T-helper 2 cell treated with Interferon-gamma antibody and Interleukin-4, amounts not matched to agents 5 μg/mL and 100 μg/mL, for 36 hours (primary cell): ENCODE data around the gene IFI30.

ENCODE experiments used
- DNase-seq: peaks from one replicate; pipeline ENCODE4 v3.0.0; 2021; ENCODE audit warnings: low spot score
- H3K27ac Mint-ChIP-seq: one replicate; pipeline ENCODE4 v1.8.0; 2021; ENCODE audit warnings: mild to moderate bottlenecking, mixed read lengths
- H3K27me3 Mint-ChIP-seq: one replicate; pipeline ENCODE4 v1.8.0; 2021; ENCODE audit warnings: low read depth, mixed read lengths
- H3K36me3 Mint-ChIP-seq: one replicate; pipeline ENCODE4 v1.8.0; 2021; ENCODE audit warnings: low read depth, mixed read lengths
- H3K4me1 Mint-ChIP-seq: one replicate; pipeline ENCODE4 v1.8.0; 2021; ENCODE audit warnings: low read depth, mixed read lengths
- H3K4me3 Mint-ChIP-seq: one replicate; pipeline ENCODE4 v1.8.0; 2022; ENCODE audit warnings: mild to moderate bottlenecking, moderate library complexity, mixed read lengths
- H3K9me3 Mint-ChIP-seq: one replicate; pipeline ENCODE4 v1.8.0; 2021; ENCODE audit warnings: mixed read lengths

Gene IFI30

GRCh38 chr19:18194181-18194530, 20.5 kb downstream of the IFI30 start:
- Mint-ChIP-seq H3K4me3 (peak overlapping the region; percentile 83), H3K4me1 (peaks cover 16% of the 10 kb centered on the region), H3K36me3 (peaks cover 5% of the 10 kb centered on the region), H3K27me3 (no peaks in the 10 kb centered on the region), H3K27ac (peak overlapping the region; percentile 79), H3K9me3 (no peaks in the 10 kb centered on the region)
- DNase-seq = no peak

- peaks cover 16% of the 10 kb centered on the region for H3K4me1 Mint-ChIP-seq
- no peak for DNase-seq
- no peaks in the 10 kb centered on the region for H3K27me3 Mint-ChIP-seq
- no peaks in the 10 kb centered on the region for H3K9me3 Mint-ChIP-seq
- H3K4me3 Mint-ChIP-seq = peak overlapping the region; percentile 83
- peak overlapping the region; percentile 79 for H3K27ac Mint-ChIP-seq
- H3K36me3 Mint-ChIP-seq = peaks cover 5% of the 10 kb centered on the region
Measured at GRCh38 chr19:18194554-18195238, 21.1 kb downstream of the IFI30 start.

- peaks cover 18% of the 10 kb centered on the region for H3K4me1 Mint-ChIP-seq
- no peak for DNase-seq
- H3K27me3 Mint-ChIP-seq = no peaks in the 10 kb centered on the region
- H3K27ac Mint-ChIP-seq = no peak overlapping the region
- H3K4me3 Mint-ChIP-seq = no peak overlapping the region
- peaks cover 5% of the 10 kb centered on the region for H3K36me3 Mint-ChIP-seq
- H3K9me3 Mint-ChIP-seq = no peaks in the 10 kb centered on the region
Measured at GRCh38 chr19:18196511-18196845, 22.9 kb downstream of the IFI30 start.

GRCh38 chr19:18197306-18197705, 23.7 kb downstream of the IFI30 start:
- peaks cover 13% of the 10 kb centered on the region for H3K4me1 Mint-ChIP-seq
- DNase-seq = no peak
- H3K36me3 Mint-ChIP-seq = peaks cover 9% of the 10 kb centered on the region
- no peaks in the 10 kb centered on the region for H3K27me3 Mint-ChIP-seq
- no peaks in the 10 kb centered on the region for H3K9me3 Mint-ChIP-seq
- H3K4me3 Mint-ChIP-seq = no peak overlapping the region
- no peak overlapping the region for H3K27ac Mint-ChIP-seq

GRCh38 chr19:18197941-18198340, 24.3 kb downstream of the IFI30 start:
- H3K4me3 Mint-ChIP-seq = no peak overlapping the region
- H3K9me3 Mint-ChIP-seq = no peaks in the 10 kb centered on the region
- peaks cover 9% of the 10 kb centered on the region for H3K36me3 Mint-ChIP-seq
- no peak for DNase-seq
- peaks cover 11% of the 10 kb centered on the region for H3K4me1 Mint-ChIP-seq
- H3K27ac Mint-ChIP-seq = no peak overlapping the region
- H3K27me3 Mint-ChIP-seq = no peaks in the 10 kb centered on the region

- Mint-ChIP-seq H3K27ac (no peak overlapping the region), H3K4me1 (peaks cover 15% of the 10 kb centered on the region), H3K36me3 (peaks cover 9% of the 10 kb centered on the region), H3K9me3 (no peaks in the 10 kb centered on the region), H3K27me3 (no peaks in the 10 kb centered on the region), H3K4me3 (no peak overlapping the region)
- DNase-seq = no peak
Measured at GRCh38 chr19:18198374-18198773, 24.8 kb downstream of the IFI30 start.

- Mint-ChIP-seq H3K4me3 (peak overlapping the region; percentile 93), H3K4me1 (peaks cover 12% of the 10 kb centered on the region), H3K36me3 (peaks cover 9% of the 10 kb centered on the region), H3K27me3 (peaks cover 2% of the 10 kb centered on the region), H3K9me3 (no peaks in the 10 kb centered on the region), H3K27ac (no peak overlapping the region)
- no peak for DNase-seq
Measured at GRCh38 chr19:18202397-18202777, 28.8 kb downstream of the IFI30 start.

- DNase-seq = no peak
- Mint-ChIP-seq H3K27me3 (peaks cover 2% of the 10 kb centered on the region), H3K4me1 (peaks cover 12% of the 10 kb centered on the region), H3K4me3 (peak overlapping the region; percentile 93), H3K36me3 (peaks cover 9% of the 10 kb centered on the region), H3K27ac (peak overlapping the region; percentile 91), H3K9me3 (no peaks in the 10 kb centered on the region)
Measured at GRCh38 chr19:18202778-18203407, 29.3 kb downstream of the IFI30 start.

GRCh38 chr19:18203408-18203862, 29.8 kb downstream of the IFI30 start:
- peaks cover 3% of the 10 kb centered on the region for H3K27me3 Mint-ChIP-seq
- DNase-seq = no peak
- peak overlapping the region; percentile 91 for H3K27ac Mint-ChIP-seq
- peaks cover 12% of the 10 kb centered on the region for H3K4me1 Mint-ChIP-seq
- H3K9me3 Mint-ChIP-seq = no peaks in the 10 kb centered on the region
- peak overlapping the region; percentile 93 for H3K4me3 Mint-ChIP-seq
- H3K36me3 Mint-ChIP-seq = peaks cover 4% of the 10 kb centered on the region

GRCh38 chr19:18203863-18204393, 30.3 kb downstream of the IFI30 start, which contains the start of gene RAB3A:
RAB3A (minus strand) TSS chr19:18204042; CDS start chr19:18202740, 1,302 bp downstream.
- peaks cover 4% of the 10 kb centered on the region for H3K36me3 Mint-ChIP-seq
- peak within 1 kb of the TSS; percentile 91 for H3K27ac Mint-ChIP-seq
- peak within 1 kb of the TSS; percentile 93 for H3K4me3 Mint-ChIP-seq
- H3K4me1 Mint-ChIP-seq = peaks cover 13% of the 10 kb centered on the region
- peaks cover 6% of the 10 kb centered on the region for H3K27me3 Mint-ChIP-seq
- peak; percentile 99 for DNase-seq
- H3K9me3 Mint-ChIP-seq = no peaks in the 10 kb centered on the region

GRCh38 chr19:18204394-18205199, 31.0 kb downstream of the IFI30 start:
- Mint-ChIP-seq H3K27ac (peak overlapping the region; percentile 91), H3K27me3 (peaks cover 6% of the 10 kb centered on the region), H3K36me3 (peaks cover 4% of the 10 kb centered on the region), H3K4me1 (peaks cover 13% of the 10 kb centered on the region), H3K9me3 (no peaks in the 10 kb centered on the region), H3K4me3 (peak overlapping the region; percentile 92)
- peak; percentile 44 for DNase-seq

- peak overlapping the region; percentile 91 for H3K27ac Mint-ChIP-seq
- H3K9me3 Mint-ChIP-seq = no peaks in the 10 kb centered on the region
- H3K27me3 Mint-ChIP-seq = peaks cover 6% of the 10 kb centered on the region
- peak; percentile 55 for DNase-seq
- peaks cover 4% of the 10 kb centered on the region for H3K36me3 Mint-ChIP-seq
- H3K4me1 Mint-ChIP-seq = peaks cover 13% of the 10 kb centered on the region
- H3K4me3 Mint-ChIP-seq = peak overlapping the region; percentile 92
Measured at GRCh38 chr19:18205200-18205892, 31.7 kb downstream of the IFI30 start.

GRCh38 chr19:18206018-18206417, 32.4 kb downstream of the IFI30 start:
- peaks cover 4% of the 10 kb centered on the region for H3K36me3 Mint-ChIP-seq
- no peak overlapping the region for H3K27ac Mint-ChIP-seq
- H3K9me3 Mint-ChIP-seq = no peaks in the 10 kb centered on the region
- peaks cover 13% of the 10 kb centered on the region for H3K4me1 Mint-ChIP-seq
- no peak overlapping the region for H3K4me3 Mint-ChIP-seq
- no peak for DNase-seq
- peaks cover 6% of the 10 kb centered on the region for H3K27me3 Mint-ChIP-seq
